Neural progenitor cell (in vitro differentiated cells): ENCODE data around the gene PRKCB.

Experiments
- EZH2 ChIP-seq: fragments of 200-600 bp; sonication (generic); IDR thresholded peaks from 2 replicates; pipeline ENCODE4 v1.6.1; 2017; ENCODE audit warnings: antibody characterized with exemption, mild to moderate bottlenecking, moderate library complexity
- EZH2phosphoT487 ChIP-seq: fragments of 200-600 bp; sonication (generic); IDR thresholded peaks from 2 replicates; pipeline ENCODE4 v1.6.1; 2017; ENCODE audit warnings: antibody characterized with exemption
- TF ChIP-seq, protein P1 (sequence below): fragments of 200-600 bp; sonication (generic); IDR thresholded peaks from 2 replicates; pipeline ENCODE4 v1.5.1; 2017; ENCODE audit warnings: antibody characterized with exemption, mild to moderate bottlenecking

DNA sequence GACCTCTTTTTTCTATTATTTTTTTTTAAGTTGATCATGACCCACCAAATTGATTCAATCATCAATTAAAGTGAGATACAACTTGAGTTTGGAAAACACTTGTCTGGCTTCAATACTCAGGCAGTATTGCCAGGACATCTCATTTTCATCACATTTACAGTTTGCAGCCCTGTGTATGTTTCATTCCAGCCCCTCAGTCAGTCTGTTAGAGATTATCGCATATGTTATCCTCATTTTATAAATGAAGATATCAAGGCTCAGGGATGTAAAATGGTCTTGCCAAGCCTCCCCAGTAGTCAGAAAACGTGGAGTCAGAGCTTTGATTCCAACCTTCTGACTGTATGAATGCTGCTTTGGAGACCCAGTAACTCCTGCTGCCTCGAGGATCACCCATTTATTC, 333.1 kb downstream of the PRKCB start:
- TF ChIP-seq, protein P1, sequence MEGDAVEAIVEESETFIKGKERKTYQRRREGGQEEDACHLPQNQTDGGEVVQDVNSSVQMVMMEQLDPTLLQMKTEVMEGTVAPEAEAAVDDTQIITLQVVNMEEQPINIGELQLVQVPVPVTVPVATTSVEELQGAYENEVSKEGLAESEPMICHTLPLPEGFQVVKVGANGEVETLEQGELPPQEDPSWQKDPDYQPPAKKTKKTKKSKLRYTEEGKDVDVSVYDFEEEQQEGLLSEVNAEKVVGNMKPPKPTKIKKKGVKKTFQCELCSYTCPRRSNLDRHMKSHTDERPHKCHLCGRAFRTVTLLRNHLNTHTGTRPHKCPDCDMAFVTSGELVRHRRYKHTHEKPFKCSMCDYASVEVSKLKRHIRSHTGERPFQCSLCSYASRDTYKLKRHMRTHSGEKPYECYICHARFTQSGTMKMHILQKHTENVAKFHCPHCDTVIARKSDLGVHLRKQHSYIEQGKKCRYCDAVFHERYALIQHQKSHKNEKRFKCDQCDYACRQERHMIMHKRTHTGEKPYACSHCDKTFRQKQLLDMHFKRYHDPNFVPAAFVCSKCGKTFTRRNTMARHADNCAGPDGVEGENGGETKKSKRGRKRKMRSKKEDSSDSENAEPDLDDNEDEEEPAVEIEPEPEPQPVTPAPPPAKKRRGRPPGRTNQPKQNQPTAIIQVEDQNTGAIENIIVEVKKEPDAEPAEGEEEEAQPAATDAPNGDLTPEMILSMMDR = no peak
- TF ChIP-seq EZH2 = no peak
- TF ChIP-seq EZH2phosphoT487 = no peak
